GM18507 (cell line): ENCODE data around the gene ADPRS.

Source experiments
- DNase-seq: peaks from one replicate; pipeline ENCODE4 v3.0.0; 2011; ENCODE audit warnings: low read depth; ENCODE audit not compliant: insufficient read length; ENCODE audit errors: extremely low spot score
- FAIRE-seq: peaks from 2 replicates; lab custom pipeline; 2011; peaks lifted over from hg19 to GRCh38; lab: Jason Lieb, UNC

ADPRS gene

GRCh38 chr1:36126005-36126716 lies 37.5 kb downstream of the ADPRS start:
- FAIRE-seq (no peak), DNase-seq (no peak)

- FAIRE-seq (no peak), DNase-seq (no peak)
Observed at GRCh38 chr1:36126797-36127500, 38.3 kb downstream of the ADPRS start.

DNA sequence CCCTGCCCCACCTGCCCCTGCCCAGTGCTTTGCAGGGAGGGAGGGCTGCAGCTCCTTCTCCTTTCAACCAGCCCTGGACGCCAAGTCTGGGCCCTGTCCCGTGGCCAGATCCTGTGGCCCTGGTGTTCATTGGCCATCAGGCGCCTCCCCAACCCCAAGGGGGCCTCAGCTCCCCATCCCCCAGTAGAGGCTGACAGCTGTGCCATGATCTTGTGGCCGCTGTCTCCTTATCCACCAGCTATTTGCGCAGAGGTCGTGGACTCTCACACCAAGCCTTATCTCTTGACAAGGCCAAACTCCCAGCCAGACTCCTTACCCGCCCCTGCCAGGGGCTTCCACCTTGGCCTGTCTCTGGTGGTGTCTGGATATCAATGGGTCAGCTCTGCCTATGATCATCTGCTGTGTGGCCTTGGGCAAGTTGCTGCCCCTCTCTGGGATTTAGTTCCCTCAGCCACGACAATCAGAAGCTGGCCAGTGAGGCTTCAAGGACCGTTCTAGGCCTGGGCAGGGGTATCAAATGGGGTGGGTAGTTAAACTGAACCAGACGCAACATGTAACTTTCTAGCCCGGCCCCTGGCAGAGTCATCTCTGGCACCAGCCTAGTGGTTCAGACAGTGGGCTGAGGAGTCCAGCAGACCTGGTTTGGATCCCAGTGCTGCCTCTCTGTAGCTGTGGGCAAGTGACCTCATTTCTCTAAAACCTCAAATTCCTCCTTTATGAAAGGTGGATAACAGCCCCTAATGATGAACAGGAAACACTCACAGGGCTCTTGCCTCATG lies 39.6 kb downstream of the ADPRS start:
- DNase-seq (no peak), FAIRE-seq (no peak)

- no peak for DNase-seq
- no peak for FAIRE-seq
Observed at GRCh38 chr1:36128905-36129206, 40.2 kb downstream of the ADPRS start.

DNA sequence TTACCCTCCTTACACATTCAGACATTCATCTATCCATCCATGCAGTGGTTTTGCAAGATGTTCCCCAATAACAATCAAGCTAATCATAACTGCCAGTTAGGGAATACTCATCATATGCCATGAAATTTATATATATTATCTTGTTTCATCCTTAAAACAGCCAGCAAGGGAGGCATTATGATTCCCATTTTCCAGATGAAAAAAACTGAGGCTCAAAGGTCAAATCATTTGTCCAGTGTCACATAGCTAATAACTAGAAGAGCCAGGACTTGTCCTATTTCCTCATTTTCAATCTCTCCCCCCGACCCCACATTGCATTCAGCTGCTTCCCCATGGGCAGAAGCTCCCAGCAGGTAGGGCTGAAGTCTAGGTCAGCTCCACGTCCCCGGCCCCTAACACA lies 43.3 kb downstream of the ADPRS start:
- DNase-seq = no peak
- FAIRE-seq = no peak

DNA sequence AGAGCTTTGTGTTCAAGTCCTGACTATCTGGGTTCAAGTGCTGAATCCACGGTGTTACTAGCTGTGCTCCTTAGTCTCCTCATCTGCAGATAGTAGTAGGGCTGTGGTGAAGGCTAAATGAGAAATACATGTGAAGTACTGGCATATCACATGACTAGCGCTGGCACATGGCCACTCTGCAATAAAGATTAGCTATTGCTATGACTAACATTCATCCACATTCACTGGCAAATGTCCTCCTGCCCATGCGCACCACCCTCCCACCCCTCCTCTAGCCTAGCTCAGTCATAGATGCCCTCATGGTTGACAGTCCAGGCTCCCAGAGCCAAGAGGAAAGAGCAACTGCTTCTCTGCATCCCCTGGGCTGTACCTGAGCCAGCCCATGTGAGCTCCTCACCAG lies 44.8 kb downstream of the ADPRS start:
- FAIRE-seq (no peak), DNase-seq (no peak)

- no peak for DNase-seq
- FAIRE-seq = no peak
Observed at GRCh38 chr1:36134031-36134430, 45.3 kb downstream of the ADPRS start.

DNA sequence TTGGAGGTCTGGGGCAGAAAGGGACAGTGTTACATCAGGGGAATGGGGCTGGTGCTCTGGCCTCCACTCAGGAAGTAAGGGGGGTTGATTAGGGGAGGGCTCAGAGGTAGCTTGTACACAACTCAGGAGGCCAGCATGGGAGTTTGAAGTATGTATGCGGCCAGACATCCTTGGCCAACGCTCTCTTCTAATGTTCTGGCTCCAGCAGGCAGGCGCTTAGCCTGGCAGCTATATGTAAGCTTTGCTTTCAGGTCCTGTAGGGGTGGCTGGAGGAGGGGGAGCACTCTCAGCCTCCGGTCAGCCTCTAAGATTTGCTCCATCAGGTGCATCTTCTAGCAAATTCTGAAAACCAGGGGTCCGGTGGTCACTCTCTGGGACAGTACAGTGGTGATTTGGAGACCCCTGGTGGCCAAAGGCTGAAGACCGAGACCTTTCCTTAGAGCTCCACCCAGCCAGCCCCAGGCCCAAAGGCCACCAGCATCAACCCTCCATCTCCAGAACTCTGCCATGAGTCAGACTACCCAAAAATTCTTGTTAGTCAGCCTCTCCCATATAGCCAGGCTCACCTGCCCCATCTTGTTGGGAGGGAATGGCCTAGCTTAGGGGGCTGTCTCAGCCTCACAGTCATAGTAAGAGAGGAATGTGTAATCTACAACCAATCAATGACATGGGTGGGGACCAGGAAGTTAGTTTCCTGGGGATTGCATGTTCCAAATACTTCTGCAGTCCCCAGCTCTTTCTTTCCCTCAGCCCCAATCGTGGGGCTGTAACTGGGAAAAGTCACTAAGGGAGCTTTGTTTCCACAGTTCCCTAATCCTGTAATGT lies 46.0 kb downstream of the ADPRS start:
- peak; percentile 32 for DNase-seq
- peak; percentile 59 for FAIRE-seq

- FAIRE-seq = no peak
- DNase-seq = no peak
Observed at GRCh38 chr1:36135330-36135667, 46.6 kb downstream of the ADPRS start.

GRCh38 chr1:36135796-36136195 lies 47.1 kb downstream of the ADPRS start:
- FAIRE-seq (no peak), DNase-seq (no peak)

GRCh38 chr1:36136535-36136934 lies 47.8 kb downstream of the ADPRS start:
- FAIRE-seq (no peak), DNase-seq (no peak)

- no peak for FAIRE-seq
- no peak for DNase-seq
Observed at GRCh38 chr1:36137226-36137625, 48.5 kb downstream of the ADPRS start.

- no peak for DNase-seq
Observed at GRCh38 chr1:36137776-36138175, 49.1 kb downstream of the ADPRS start.

DNA sequence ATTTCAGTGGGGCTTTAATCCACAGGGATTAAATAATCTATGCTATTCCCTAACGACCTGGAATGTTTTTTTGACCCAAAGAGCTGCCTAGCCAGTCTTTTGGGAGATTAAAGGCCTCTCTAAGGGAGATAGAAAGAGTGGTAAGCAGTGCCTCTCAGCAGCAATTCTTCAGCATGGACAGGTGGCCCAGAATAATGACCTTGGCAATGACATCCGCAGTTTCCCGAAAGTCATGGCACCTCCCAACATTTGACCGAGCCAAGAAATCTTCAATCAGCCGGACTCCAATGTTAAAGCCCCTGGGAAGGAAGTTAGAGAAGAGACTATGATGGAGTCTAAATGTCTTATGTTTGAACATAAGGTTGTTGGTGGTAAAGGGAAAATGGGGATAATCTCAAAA lies 50.8 kb downstream of the ADPRS start:
- no peak for DNase-seq
- no peak for FAIRE-seq

More at GRCh38 chr1:36137776-36138175, 49.1 kb downstream of the ADPRS start:
- no peak for FAIRE-seq

GRCh38 chr1:36142121-36142520 lies 53.4 kb downstream of the ADPRS start:
- no peak for FAIRE-seq

GRCh38 chr1:36143424-36143823 lies 54.7 kb downstream of the ADPRS start:
- no peak for DNase-seq
- FAIRE-seq = peak; percentile 81

More at GRCh38 chr1:36142121-36142520, 53.4 kb downstream of the ADPRS start:
- no peak for DNase-seq
